Right lobe of liver (tissue), 6 donors: ENCODE measurements around the gene CERS6. TPM values are rescaled to one million over a fixed set of nuclear protein-coding genes. Genes with fewer than 3 reads are reported as not detected.

Experiments used
- ATAC-seq, 4 donors: fragments of 200-7000 bp; cut with Tn5 transposase; one replicate each; pipeline ENCODE4 v1.9.1; 2020; ENCODE audit warnings: mild to moderate bottlenecking in 4 of 4, moderate library complexity in 4 of 4
- DNase-seq, 3 donors: peaks; one replicate each; pipeline ENCODE4 v3.0.0-alpha.2; 2020
- H3K27ac ChIP-seq, 3 donors: fragments of 200-600 bp; one replicate each; pipeline ENCODE4 v1.8.0; 2022
- H3K27me3 ChIP-seq, 2 donors: fragments of 200-600 bp; one replicate each; pipeline ENCODE4 v1.8.0; 2022
- H3K36me3 ChIP-seq, 4 donors: fragments of 200-600 bp; sonication (generic) in 1 of 4; one replicate each; pipeline versions ENCODE4 v1.5.1 to v1.8.0; 2017 to 2022; ENCODE audit warnings: control low read depth in 1 of 4
- H3K4me1 ChIP-seq, 4 donors: fragments of 200-600 bp; sonication (generic) in 1 of 4; one replicate each; pipeline versions ENCODE4 v1.5.1 to v1.8.0; 2017 to 2022; ENCODE audit warnings: control low read depth in 1 of 4
- H3K4me3 ChIP-seq, 3 donors: fragments of 200-600 bp; one replicate each; pipeline ENCODE4 v1.8.0; 2022
- H3K9me3 ChIP-seq, 4 donors: fragments of 200-600 bp; sonication (generic) in 1 of 4; one replicate each; pipeline versions ENCODE4 v1.5.1 to v1.8.0; 2017 to 2022; ENCODE audit warnings: control low read depth in 1 of 4
- POLR2A ChIP-seq: fragments of 450-650 bp; IDR thresholded peaks from one replicate; pipeline ENCODE4 v1.6.1; 2017; ENCODE audit warnings: antibody characterized with exemption, mild to moderate bottlenecking
- WGBS: methylation state at CpG from one replicate; pipeline ENCODE4 v1.1.6; 2018; ENCODE audit warnings: low coverage, low lambda C conversion rate; ENCODE audit not compliant: insufficient coverage; ENCODE audit errors: missing lambda C conversion rate; 5-methylcytosine and 5-hydroxymethylcytosine counted together
- intact Hi-C, 2 donors: fragments of 100-400 bp; cut with DNase I; formaldehyde crosslinking; loops; one replicate each; pipeline versions ENCODE4 v1.11.2 to v1.14.1; 2022
- total RNA-seq, 6 experiments: library from RNA; depleted of rRNA in 2 of 6; stranded (reverse); fragments of >200 nt in 2 of 6; fragmentation: NEBNext Ultra II Directional in 3 of 6; extraction: Animal tissue kit (Norgen Biotek cat#: 25700) in 3 of 6; gene quantifications; one replicate each; pipeline versions ENCODE4 v1.1.0 to v1.2.4, GENCODE V29; 2016 to 2023
- TF ChIP-seq, protein P1 (sequence below), 4 donors: fragments of 200-600 bp in 3 of 4; fragments of 450-650 bp in 1 of 4; IDR thresholded peaks; one replicate each; pipeline versions ENCODE4 v1.5.1 to v1.8.0; 2016 to 2022; ENCODE audit warnings: antibody characterized with exemption in 4 of 4, mild to moderate bottlenecking in 2 of 4
- donor health status: DM: no; HTN: yes; CAD: no.
- donor health status: DM: no; HTN: no; CAD: no.
- donor health status: DM: no; HTN: no; CAD: no.
- donor health status: DM: no; HTN: yes; CAD: no.
- donor health status: DM: no; HTN: yes; CAD: no.

CERS6 gene
- total RNA-seq, 6 experiments from 2014 or later = 10.4 to 30.1 (median 15.6) TPM

DNA sequence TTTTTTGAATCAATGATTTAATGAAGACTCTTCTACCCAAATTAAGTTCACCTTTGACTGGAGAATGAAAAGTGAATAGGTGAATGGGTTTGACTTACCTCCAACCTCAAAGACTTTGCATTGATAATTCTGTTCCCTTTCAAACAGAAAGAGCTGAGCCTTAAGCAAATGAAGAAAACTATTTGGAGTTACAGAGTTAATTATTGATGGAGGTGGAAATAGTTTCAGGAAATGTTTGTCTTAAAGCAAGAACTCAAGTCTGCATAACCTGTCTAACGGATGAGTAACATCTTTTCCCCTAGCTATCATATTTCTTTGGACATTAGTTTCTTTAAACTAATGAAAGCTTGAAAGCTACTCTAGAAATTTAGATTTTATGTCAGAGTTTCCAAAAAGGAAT lies 166.5 kb downstream of the CERS6 start:
- 31% methylated on average over 1 of the region's 1 CpG for WGBS

DNA sequence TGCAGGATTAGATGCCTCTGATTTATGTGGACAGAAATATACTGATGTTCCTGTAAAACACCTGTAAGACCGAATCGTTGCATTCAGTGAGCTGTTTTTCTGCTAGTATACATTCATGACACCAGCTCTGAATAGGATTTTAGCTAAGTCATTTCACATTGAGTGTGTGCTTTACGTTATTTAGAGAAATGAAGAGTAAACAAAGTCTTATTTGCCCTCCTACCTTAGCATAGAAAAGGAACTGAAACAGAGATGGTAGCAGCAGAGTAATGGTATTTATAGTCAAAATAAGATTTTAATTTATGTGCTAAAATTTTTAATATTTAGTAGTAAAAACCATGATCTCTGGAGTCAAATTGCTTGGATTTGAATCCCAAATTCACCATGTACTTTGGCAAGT lies 168.0 kb downstream of the CERS6 start:
- no peak for ATAC-seq
- intact Hi-C loops = no loop called here

More for the DNA sequence above, 166.5 kb downstream of the CERS6 start:
- Histone ChIP-seq H3K4me1 (peaks cover 0 to 8% (median 0%) of the 10 kb centered on the region in 4 donors), H3K4me3 (no peak overlapping the region), H3K9me3 (no peaks in the 10 kb centered on the region), H3K27me3 (no peaks in the 10 kb centered on the region), H3K36me3 (no peaks in the 10 kb centered on the region), H3K27ac (no peak overlapping the region)
- ATAC-seq = peak in 3 of 4 donors; percentile 50 to 71 (median 62)
- no peak for DNase-seq
- TF ChIP-seq POLR2A = no peak
- TF ChIP-seq, protein P1, sequence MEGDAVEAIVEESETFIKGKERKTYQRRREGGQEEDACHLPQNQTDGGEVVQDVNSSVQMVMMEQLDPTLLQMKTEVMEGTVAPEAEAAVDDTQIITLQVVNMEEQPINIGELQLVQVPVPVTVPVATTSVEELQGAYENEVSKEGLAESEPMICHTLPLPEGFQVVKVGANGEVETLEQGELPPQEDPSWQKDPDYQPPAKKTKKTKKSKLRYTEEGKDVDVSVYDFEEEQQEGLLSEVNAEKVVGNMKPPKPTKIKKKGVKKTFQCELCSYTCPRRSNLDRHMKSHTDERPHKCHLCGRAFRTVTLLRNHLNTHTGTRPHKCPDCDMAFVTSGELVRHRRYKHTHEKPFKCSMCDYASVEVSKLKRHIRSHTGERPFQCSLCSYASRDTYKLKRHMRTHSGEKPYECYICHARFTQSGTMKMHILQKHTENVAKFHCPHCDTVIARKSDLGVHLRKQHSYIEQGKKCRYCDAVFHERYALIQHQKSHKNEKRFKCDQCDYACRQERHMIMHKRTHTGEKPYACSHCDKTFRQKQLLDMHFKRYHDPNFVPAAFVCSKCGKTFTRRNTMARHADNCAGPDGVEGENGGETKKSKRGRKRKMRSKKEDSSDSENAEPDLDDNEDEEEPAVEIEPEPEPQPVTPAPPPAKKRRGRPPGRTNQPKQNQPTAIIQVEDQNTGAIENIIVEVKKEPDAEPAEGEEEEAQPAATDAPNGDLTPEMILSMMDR (IDR thresholded peaks at IDR 0.05) = no peak
- intact Hi-C loops = no loop called here

DNA sequence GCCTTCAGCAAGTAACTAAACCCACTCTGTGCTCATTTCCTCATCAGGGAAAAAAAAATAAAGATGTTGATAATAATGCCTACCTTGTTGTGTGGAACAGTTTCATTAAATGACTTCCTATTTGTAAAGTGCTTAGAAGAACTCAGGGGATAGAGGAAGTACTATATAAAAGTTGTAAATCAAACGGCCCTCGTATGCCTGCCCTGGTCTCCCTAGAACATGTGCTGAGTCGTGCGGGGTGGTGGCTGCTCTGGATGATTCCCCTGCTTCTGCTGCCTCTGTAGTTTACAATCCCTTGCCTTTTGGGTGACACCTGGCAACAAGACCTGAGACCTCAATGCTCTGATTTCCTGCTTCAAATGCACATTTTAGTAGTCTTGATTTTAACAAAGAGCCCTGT lies 170.0 kb downstream of the CERS6 start:
- 55% methylated on average over 4 of the region's 4 CpGs for WGBS
- intact Hi-C loops = no loop called here
- Histone ChIP-seq H3K4me1 (peaks cover 0 to 8% (median 0%) of the 10 kb centered on the region in 4 donors), H3K4me3 (no peak overlapping the region), H3K27ac (no peak overlapping the region), H3K9me3 (no peaks in the 10 kb centered on the region), H3K36me3 (peaks cover 0 to 2% (median 0%) of the 10 kb centered on the region in 4 donors), H3K27me3 (no peaks in the 10 kb centered on the region)
- TF ChIP-seq, protein P1 (IDR thresholded peaks at IDR 0.05) = no peak
- ATAC-seq (no peak), DNase-seq (no peak)

More for the DNA sequence above, 168.0 kb downstream of the CERS6 start:
- TF ChIP-seq, protein P1 (IDR thresholded peaks at IDR 0.05) = no peak
- TF ChIP-seq POLR2A = no peak
- peaks cover 0 to 8% (median 0%) of the 10 kb centered on the region in 4 donors for H3K4me1 ChIP-seq
- WGBS = 91% methylated on average over 3 of the region's 3 CpGs
- no peaks in the 10 kb centered on the region for H3K9me3 ChIP-seq
- no peak overlapping the region for H3K4me3 ChIP-seq
- H3K36me3 ChIP-seq = no peaks in the 10 kb centered on the region
- no peaks in the 10 kb centered on the region for H3K27me3 ChIP-seq
- no peak overlapping the region for H3K27ac ChIP-seq
- no peak for DNase-seq

DNA sequence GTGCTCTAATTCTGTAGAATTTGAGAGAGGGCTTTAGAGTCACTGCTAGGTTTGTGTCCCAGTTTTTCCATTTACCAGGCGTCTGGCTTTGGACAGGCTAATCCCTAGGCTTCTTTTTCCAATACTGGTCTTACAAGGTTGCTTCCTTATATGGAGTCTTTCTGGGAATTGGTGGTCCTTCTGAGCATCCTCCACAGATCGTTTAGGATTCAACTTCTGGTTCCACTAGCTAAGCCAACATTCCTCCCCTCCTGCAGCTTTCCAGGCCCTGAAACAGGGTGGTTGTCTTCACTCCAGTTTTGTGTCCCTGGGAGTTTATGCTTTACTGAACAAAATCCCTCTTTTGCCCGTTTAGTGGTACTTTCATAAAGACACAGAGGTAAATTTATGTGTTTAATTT lies 170.6 kb downstream of the CERS6 start:
- Histone ChIP-seq H3K36me3 (peaks cover 0 to 2% (median 0%) of the 10 kb centered on the region in 4 donors), H3K4me1 (peaks cover 0 to 8% (median 0%) of the 10 kb centered on the region in 4 donors), H3K27me3 (no peaks in the 10 kb centered on the region), H3K9me3 (no peaks in the 10 kb centered on the region), H3K4me3 (no peak overlapping the region), H3K27ac (no peak overlapping the region)
- TF ChIP-seq POLR2A = no peak
- TF ChIP-seq, protein P1 (IDR thresholded peaks at IDR 0.05) = no peak
- ATAC-seq (no peak), DNase-seq (no peak)
- intact Hi-C loops = no loop called here
- WGBS = 66% methylated on average over 3 of the region's 3 CpGs

DNA sequence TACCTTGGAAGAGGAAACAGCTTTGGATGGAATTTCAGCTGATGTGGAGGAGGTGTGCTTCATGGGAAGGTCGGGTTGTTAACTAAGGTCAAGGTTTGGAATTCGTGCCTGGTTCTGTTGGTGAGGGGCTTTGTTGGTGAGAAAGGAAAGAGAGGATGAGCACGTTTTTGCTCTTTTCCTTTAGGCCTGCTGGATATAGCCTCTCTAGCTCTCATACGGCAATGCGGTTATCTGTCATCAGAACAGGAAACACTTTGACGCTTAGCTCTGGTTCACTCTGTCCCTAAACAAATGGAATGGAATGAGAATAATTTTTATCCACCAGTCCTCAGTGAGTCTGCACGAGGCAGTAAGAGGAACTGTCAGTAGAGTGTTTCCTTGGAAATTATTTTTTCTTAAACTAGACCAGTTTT lies 176.6 kb downstream of the CERS6 start:
- 58% methylated on average over 7 of the region's 7 CpGs for WGBS
- H3K4me3 ChIP-seq = no peak overlapping the region
- H3K27ac ChIP-seq = peak overlapping the region in 1 of 3 donors; percentile 6
- H3K9me3 ChIP-seq = no peaks in the 10 kb centered on the region
- ATAC-seq = peak; percentile 65 to 92 (median 76)
- TF ChIP-seq, protein P1 (IDR thresholded peaks at IDR 0.05) = no peak
- no peak for TF ChIP-seq POLR2A
- no peaks in the 10 kb centered on the region for H3K4me1 ChIP-seq
- no peaks in the 10 kb centered on the region for H3K27me3 ChIP-seq
- no peak for DNase-seq
- peaks cover 0 to 2% (median 0%) of the 10 kb centered on the region in 4 donors for H3K36me3 ChIP-seq
- intact Hi-C loops = no loop called here
